G401 (cell line): ENCODE measurements around the gene RAB11B. TPM values are rescaled to one million over a fixed set of nuclear protein-coding genes. Genes with fewer than 3 reads are reported as not detected.
A peak's percentile ranks its signal among the peaks of the same experiment; 100 is the strongest.
"Not testable (repeated sequence)": the region's sequence is repeated elsewhere in the genome, so short reads cannot be mapped to it uniquely, and the experiment has no call there.

Experiments
- DNase-seq: peaks from one replicate; pipeline ENCODE4 v3.0.0-alpha.2; 2015; ENCODE audit warnings: low spot score
- in situ Hi-C: cut with HindIII; loops from 2 replicates; pipeline ENCODE4 v1.10.0; 2016; ENCODE audit warnings: low sequenced_read_pairs, mixed read lengths
- total RNA-seq: library from RNA; depleted of rRNA; stranded (reverse); fragments of >200 nt; shearing (Covaris generic); gene quantifications from 2 replicates; pipeline ENCODE4 v1.2.3, GENCODE V29; 2014

The RAB11B gene
- total RNA-seq, 1 experiment from 2014 or later: 39.1 TPM

DNA sequence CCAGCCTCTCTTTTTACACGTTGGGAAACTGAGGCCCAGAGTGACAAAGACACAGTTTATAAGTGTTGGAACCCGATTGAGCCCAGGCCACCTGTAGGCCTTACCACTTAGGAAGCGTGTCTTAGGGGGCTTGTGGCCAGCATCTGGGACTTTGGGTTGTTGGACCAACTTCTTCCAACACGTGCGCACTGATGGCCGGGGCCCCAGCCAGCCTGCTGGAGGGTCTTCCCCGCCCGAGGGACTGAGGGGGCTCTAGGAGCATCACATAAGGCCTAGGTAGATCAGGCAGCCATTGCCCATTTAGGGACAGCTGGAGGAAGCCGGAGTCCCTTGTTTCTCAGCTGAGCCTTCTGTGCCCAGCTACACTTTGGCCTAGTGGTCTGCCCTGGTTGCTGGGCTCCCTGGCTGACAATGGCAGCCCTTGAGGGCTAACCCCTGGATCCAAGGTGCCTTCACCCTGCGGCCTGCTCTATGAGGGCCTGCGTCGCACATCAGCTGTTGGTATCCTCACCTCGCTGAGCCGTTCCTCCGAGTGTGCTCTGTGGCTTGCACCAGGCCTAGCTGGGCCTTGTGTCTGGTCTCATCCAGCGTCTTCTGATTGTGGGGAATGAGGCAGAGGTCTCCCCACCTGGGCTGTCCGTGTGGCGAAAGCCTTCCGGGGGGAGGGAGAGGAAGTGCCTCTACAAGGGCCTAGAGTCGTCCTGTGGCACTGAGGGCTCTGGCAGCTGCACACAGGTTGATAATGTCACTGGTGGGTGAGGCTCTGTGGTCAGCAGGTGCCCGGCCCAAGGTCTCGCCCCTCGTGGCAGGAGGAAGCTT, 1.2 kb downstream of the RAB11B start:
- DNase-seq: no peak
- in situ Hi-C loops: no loop called here

- in situ Hi-C loops: no loop called here
Measured at GRCh38 chr19:8392017-8392591, 1.9 kb downstream of the RAB11B start.

GRCh38 chr19:8393192-8393870, 3.2 kb downstream of the RAB11B start:
- in situ Hi-C loops: no loop called here
- DNase-seq: no peak

More at GRCh38 chr19:8392017-8392591, 1.9 kb downstream of the RAB11B start:
- DNase-seq: peak; percentile 25

GRCh38 chr19:8393871-8394250, 3.7 kb downstream of the RAB11B start:
- in situ Hi-C loops: no loop called here

GRCh38 chr19:8395621-8396082, 5.5 kb downstream of the RAB11B start:
- in situ Hi-C loops: no loop called here
- DNase-seq: no peak

More at GRCh38 chr19:8393871-8394250, 3.7 kb downstream of the RAB11B start:
- DNase-seq: no peak

DNA sequence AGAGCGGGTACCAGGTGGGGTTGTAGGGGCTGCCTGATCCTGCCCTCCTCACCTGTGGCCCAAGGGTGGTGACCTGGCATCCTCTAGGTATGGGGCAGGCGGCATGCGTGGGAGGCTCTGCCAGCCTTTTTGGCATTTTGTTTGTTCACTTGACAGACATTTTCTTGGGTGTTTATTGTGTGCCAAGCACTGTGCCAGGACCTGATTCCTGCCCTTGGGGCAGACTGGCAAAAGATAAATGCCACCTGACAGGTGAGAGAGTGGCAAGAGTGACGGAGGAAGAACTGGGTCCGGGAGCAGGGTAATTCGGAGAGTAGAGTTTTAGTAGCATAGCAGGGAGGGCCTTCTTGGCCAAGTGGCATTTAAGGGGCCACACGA, 6.0 kb downstream of the RAB11B start:
- in situ Hi-C loops: no loop called here
- no peak for DNase-seq

DNA sequence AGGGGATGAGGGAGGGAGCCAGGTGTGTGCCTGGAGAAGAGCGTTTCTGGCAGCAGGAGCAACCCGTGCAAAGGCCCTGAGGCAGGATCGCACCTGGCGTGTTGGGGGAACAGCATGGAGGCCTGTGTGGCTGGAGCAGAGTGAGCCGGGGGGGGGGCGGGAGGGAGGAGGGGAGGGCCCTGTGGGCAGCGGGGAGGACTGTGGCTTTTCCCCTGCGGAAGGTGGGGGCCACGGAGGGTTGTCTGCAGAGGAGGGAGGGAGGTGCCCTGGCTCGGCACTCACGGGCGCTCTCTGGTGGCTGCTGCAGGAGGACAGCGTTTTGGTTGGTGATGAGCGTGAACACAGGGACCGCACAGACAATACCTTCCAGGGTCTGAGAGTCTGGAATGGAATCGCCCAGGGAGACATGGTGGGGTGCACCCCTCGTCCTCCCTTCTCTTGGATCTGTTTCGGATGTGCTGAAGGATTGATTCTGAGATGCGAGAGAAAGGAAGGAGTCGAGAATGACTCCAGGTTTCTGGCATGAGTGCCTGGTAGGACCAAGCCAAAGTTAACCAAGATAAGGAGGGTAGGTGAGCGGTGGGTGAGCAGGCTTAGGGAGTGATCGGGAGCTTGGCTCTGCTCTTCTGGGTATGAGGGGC, 6.5 kb downstream of the RAB11B start:
- in situ Hi-C loops: no loop called here
- peak; percentile 52 for DNase-seq

DNA sequence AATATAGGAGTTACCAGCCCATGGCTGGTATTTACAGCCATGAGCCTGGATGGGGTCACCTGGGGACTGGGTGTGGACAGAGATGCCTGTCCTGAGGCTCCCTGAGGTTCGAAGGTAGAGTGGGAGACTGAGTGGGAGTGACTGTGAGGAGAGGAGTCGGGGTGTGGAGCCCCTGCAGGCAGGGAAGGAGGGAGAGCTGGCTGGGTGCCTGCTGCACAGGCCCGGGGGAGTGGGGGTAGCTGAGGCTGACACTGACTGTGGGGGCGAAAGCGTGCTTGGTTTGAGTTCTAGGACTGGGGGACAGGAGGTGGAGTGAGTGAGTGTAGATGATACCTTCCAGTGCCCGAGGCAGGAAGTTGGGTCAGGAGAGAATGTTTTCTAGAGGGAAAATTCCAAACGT, 7.1 kb downstream of the RAB11B start:
- no peak for DNase-seq
- in situ Hi-C loops: no loop called here

GRCh38 chr19:8397746-8398310, 7.7 kb downstream of the RAB11B start:
- in situ Hi-C loops: no loop called here

DNA sequence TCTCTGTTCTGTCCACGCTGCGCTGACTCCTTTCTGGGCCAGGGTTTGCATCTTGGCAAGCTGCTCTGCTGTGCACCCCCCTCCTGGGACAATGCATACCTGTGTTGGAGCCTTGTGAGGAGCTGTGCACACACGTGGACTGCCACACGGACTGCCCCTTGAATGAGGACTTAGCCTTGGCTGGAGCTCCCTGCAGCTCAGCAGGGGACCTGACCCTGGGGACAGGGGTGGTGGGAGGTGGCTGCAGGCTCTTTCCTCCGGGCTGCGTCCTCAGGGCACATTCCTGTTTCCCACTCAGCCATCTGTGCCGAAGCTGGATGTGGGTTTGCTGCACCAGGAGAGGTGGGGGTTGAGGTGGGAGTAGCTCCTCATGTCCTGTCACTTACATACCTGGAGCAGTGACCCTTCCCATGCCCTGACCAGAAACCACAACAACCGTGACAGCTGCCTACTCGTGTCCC, 8.2 kb downstream of the RAB11B start:
- no peak for DNase-seq
- in situ Hi-C loops: no loop called here

More at GRCh38 chr19:8397746-8398310, 7.7 kb downstream of the RAB11B start:
- DNase-seq: no peak

- in situ Hi-C loops: no loop called here
- DNase-seq: no peak
Measured at GRCh38 chr19:8399681-8400188, 9.6 kb downstream of the RAB11B start.

DNA sequence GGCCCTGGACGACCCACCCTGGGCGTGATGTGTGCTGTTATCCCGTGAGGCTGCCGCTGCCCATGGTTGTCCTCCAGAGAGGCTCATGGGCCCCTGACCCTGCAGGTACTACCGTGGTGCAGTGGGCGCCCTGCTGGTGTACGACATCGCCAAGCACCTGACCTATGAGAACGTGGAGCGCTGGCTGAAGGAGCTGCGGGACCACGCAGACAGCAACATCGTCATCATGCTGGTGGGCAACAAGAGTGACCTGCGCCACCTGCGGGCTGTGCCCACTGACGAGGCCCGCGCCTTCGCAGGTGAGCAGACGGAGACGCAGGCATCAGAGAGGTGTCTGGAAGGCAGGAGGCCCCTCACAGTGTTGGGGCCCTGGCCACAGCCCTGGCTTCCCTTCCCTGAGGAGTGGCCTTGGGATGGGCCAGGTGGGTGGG, 11.8 kb downstream of the RAB11B start:
- DNase-seq: no peak
- in situ Hi-C loops: no loop called here

DNA sequence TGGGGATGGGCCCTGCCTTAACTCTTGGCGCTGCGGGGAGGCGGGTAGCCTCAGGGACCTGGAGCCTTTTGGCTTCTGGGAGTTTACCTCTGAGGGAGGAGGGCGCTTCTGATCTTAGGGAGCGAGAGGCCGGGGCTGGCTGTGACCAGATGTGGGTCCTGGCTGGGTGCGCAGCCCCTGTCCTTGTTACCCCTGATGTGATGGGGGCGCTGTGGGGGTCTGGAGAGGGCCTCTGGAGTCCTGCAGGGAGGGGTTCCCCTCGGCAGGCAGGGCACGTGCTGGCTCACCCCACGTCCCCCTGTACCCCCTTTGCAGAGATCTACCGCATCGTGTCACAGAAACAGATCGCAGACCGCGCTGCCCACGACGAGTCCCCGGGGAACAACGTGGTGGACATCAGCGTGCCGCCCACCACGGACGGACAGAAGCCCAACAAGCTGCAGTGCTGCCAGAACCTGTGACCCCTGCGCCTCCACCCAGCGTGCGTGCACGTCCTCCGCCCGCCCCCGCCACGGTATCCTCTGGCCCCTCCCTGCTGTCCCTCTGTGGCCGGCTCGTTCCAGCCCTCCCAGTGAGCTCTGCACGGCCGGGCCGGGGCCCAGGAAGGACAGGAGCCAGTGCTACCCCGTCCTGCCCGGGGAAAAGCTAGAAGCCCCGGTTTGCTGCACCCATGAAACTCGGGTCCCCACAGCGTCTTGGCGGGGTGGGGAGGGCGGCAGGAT, 13.1 kb downstream of the RAB11B start:
- in situ Hi-C loops: no loop called here
- DNase-seq: no peak

- DNase-seq: no peak
- in situ Hi-C loops: no loop called here
Measured at GRCh38 chr19:8403820-8404109, 13.6 kb downstream of the RAB11B start.

GRCh38 chr19:8404391-8405151, 14.4 kb downstream of the RAB11B start:
- no peak for DNase-seq
- in situ Hi-C loops: no loop called here

- in situ Hi-C loops, DNase-seq: not testable (repeated sequence)
Measured at GRCh38 chr19:8410718-8411117, 20.6 kb downstream of the RAB11B start.

DNA sequence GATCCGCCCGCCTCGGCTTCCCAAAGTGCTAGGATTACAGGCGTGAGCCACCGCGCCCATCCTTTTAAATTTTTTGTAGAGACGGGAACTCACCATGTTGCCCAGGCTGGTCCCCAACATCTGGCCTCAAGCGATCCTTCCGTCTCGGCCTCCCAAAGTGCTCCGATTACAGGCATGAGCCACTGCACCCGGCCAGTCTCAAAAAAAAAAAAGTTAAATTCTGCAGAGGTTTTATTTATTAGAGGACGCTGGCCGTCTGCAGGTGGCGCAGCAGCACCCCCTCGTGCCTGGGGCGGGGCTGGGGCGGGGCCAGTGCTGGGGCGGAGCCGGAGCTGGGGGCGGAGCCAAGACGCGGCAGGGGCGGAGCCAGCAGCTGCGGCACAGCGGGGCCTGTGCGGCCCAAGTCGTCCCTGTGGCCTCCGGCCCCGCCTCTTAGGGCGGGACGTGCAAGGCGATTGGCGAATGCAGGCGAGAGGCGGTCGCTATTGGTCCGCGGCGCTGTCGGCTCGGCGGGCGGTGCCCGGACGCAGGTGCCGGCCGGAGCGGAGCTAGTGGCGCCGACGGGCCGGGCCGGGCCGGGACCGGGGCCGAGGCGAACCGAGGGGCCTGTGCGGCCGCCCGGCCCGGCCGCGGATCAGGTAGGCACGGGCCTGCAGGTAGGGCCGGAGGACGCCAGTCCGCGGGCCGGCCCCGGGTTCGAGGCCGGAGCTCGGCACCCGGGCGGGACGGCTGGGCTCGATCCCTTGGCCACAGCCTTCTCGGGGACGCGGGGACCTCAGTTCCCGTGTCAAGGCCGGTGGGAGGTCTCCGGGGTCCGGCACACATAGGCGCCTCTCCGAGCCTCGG, 22.8 kb downstream of the RAB11B start, which contains the start of gene MARCHF2:
Gene MARCHF2, plus strand, starts transcription at position 523 of the 846 bp plus-strand sequence. CDS start 8,536 bp downstream, outside the sequence.
- in situ Hi-C loops: no loop called here
- peak; percentile 97 for DNase-seq
